NCI-H1048 (cell line): ENCODE measurements around the gene KLHL29.

ENCODE experiments used
- DNase-seq: peaks from one replicate; lab custom pipeline; 2025; lab: John Stamatoyannopoulos, UW

KLHL29 gene

DNA sequence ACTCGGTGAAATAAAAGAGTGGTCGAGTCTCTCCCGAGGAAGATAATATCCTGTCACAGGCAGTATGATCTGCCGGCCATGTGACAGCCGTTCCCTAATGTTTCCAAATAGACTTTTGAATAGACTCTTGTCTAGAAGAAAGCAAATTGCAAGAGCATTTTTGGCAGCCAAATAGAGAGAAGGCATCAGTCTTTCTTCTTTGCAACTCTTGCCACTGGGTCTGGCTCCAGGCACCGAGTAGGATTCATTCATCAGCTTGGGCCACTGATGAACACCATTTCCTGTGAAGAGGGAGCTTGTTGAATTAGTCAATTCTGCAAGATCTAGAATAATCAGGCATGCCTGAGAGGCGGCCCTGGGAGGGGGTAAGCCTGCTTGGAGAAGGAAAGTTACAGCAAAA is 165.6 kb downstream of the KLHL29 start:
- no peak for DNase-seq

DNA sequence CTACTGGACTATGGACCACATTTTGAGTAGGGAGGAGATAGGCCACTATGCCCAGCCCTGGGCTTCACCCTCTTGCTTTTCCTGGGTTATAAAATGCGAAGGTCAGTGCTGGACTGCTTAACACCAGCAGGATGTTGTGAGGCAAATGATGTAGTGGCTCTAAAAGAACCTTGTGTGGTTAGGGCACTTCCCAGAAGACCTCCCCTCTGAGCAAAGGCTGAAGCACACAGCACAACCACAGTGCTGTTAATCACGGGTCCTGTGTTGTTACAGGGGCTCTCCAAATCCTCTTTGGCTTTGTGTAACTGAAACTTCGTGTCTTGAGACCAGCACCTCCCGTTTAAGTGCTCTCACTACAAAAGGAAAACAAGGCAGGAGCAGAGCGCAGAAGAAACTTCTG is 166.9 kb downstream of the KLHL29 start:
- no peak for DNase-seq

DNA sequence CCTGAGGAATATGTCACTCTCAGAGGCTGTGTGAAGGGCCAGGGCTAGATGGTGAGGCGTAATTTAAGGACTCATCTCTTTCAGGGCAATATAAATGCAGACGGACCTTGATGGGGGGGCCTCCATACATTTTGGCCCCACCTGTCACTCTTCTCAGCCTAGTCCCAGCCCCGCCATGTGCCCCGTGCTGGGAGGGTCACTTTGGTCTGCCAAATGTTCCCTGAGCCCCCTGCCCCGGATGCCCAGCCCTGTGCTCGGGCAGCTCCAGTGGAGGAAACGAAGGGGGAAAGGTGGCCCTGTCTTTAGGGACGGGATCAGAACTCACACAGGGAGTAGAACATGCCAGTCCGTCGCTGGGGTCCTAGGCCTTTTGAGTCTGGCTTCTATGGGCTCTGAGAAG is 168.6 kb downstream of the KLHL29 start:
- DNase-seq, result no peak

DNA sequence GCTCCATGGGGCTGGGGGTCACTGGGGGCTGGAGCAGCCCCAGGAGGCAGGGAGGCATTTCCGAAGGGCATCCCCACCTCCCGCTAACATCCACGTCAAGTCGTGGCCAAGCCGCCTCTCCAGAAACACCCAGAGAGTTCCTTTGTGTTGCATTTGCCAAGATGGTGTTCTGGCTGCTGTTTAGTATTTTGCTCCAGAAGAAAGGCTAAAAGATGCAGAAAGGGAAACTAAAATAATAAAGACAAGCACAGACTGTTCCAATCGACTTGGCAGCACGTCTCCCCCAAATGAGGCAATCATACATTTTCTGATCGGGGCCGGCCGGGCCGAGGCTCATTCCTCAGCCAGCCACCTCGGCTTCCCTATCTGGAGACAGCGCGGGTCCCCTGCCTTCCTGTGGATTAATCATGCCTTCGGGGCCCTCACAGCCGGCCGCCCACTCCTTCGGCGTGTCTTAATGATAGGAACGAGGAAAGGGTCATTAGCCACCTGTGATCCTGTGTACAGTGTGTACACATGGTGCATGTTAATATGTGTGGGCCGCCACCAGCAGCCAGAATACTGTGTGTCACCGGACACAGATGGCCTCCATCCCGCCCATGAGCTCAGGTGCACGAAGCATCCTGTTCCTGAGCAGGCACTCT is 169.2 kb downstream of the KLHL29 start:
- DNase-seq, result no peak

DNA sequence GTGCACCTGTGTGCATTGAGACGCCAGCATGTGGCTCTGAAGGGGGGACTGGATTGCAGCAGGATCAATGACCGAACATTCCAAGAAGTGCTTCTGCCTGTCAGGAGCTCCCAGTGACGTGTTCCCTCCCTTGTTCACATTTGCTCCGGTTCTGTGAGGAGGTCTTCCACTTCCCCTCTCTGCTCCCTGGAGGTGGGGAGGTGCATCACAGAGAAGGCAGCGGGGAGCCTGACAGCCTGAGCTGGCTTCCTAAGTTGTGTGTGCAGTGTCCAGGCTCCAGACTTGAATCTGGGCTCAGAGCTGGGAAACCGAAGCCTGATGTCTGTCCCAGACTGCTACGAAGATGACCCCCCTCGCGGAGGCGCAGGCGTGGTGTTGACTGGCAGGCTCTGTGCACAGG is 171.0 kb downstream of the KLHL29 start:
- no peak for DNase-seq

DNA sequence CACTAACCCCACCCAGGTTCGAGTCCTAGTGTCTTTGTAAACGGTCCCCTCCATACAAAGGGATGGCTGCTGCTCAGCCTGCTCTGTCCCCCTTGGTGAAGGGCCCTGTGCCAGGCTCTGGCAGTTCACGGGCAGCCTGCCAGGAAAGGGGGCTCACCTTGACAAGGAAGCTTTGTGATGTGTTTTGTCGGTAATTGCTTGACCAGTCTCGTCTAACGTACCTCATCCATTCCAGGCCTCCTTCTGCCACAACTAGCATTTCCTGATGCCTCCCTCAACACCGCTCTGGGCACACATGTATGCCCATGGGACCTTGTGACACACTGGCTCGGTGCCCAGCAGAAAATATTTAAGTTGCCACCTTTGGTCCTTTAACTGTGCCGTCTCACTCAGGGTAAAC is 171.9 kb downstream of the KLHL29 start:
- no peak for DNase-seq

DNA sequence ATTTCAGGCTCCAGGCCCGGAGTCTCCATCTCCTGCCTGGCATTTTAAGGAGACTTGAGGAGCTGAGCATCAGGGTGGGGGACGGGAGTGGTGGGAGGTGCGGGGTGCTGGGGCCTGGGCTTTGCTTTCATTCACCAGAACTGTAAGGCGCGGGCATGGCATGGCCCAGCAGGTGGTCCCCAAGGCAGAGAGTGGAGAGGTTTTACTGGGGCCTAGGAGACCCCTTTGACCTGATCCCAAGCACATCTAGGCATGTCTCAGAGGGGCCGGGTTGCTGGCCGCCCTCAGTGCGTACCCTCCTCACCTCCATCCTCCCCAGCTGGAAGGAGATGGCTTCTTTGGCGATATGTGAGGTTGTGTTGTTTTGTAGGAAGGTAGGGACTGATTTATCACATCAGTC is 172.5 kb downstream of the KLHL29 start:
- no peak for DNase-seq

DNA sequence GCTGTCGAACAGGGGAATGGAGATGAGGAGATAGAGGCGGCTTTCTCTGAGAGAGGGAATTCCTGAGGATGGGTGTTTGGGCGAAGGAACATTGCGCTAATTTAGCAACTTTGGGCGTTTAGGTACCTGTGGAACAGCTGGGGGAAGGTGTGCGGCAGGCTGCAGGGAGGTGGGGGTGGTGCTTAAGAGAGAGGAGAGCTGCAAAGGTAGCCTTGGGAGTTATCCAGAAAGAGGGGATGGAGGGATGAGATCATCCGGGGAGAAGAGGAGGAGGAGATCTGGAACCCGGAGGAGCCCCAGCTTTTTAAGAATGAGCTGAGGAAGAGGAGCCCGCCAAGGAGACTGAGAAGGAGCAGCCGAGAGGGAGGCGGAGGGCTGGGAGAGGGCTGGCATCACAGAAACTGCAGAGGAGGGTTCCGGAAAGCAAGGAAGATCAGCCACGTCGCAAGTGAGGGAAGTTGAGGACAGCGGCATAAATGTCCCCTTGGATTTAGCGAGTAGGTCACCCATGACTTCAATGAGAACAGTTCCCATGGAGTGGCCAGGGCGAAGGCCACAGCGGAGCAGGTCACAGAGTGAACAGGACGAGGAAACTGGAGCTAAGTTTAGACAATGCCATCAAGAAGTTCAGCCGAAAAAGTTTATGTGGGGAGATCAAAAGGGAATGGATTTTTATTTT is 174.7 kb downstream of the KLHL29 start:
- DNase-seq, result no peak

DNA sequence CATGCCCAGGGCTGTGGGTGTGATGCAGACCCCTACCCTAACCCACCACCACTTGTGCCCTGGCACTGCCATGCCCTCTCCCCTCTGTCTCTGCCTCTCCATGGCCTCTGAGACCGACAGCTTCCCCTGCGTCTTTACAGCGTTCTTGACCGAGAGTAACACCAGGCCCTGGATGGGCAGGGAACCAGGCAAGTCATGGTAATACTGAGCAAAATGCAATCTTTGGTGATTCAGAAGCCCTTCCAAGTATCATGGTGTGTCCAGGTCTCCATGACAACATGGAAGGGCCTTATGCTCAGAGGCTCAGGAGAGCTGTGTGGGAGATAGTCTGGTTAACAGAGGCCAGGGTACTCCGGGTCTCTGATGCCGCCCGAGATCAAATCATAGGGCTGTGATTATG is 176.1 kb downstream of the KLHL29 start:
- DNase-seq, result no peak

DNA sequence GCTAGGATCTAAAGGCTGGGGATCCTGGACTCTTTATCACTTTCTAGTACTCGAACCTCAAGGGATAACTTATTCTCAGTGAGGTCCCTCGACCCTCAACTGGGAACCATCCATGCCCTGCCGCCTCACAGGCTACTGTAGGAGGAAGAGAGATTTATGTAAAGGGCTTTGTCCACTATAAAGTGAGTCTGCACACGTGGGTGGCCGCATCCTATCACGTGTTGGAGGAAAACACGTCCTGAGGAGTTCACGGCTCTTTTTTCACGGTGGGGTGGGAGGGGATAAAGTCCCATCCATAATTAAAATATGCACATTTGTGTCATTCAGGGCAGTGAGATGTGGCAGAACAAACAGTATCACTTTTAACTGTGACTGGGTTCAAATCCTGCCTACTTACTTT is 176.6 kb downstream of the KLHL29 start:
- no peak for DNase-seq

DNA sequence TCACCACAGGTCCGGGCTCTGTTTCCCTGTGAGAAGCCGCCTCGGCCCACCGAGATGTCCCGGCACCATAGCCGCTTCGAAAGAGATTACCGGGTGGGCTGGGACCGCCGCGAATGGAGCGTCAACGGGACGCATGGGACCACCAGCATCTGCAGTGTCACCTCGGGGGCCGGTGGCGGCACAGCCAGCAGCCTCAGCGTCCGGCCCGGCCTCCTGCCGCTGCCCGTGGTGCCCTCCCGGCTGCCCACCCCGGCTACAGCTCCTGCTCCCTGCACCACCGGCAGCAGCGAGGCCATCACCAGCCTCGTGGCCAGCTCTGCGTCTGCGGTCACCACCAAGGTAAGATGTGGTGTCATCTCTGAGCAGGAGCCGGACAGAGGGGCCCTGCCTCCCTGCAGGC is 177.2 kb downstream of the KLHL29 start:
- DNase-seq, result no peak

DNA sequence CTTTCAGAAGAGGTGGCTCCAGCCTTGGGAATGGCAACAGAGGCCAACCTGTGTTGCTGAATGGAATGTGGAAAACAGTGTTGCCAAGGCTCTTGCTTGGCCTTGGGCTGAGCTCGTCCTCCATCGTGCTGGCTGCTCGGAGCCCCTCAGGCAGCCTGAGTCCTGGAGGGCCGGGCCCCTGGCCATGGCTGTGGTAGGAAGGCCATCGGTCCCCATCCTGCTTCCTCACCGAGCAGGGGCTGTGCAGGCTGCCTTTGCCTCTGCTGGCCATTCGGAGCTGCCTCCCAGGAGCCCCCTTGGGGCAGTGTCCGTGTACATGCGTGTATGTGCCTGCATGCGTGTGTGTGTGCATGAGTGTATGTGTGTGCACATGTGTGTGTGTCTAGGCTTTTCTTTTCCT is 178.2 kb downstream of the KLHL29 start:
- DNase-seq, result no peak

DNA sequence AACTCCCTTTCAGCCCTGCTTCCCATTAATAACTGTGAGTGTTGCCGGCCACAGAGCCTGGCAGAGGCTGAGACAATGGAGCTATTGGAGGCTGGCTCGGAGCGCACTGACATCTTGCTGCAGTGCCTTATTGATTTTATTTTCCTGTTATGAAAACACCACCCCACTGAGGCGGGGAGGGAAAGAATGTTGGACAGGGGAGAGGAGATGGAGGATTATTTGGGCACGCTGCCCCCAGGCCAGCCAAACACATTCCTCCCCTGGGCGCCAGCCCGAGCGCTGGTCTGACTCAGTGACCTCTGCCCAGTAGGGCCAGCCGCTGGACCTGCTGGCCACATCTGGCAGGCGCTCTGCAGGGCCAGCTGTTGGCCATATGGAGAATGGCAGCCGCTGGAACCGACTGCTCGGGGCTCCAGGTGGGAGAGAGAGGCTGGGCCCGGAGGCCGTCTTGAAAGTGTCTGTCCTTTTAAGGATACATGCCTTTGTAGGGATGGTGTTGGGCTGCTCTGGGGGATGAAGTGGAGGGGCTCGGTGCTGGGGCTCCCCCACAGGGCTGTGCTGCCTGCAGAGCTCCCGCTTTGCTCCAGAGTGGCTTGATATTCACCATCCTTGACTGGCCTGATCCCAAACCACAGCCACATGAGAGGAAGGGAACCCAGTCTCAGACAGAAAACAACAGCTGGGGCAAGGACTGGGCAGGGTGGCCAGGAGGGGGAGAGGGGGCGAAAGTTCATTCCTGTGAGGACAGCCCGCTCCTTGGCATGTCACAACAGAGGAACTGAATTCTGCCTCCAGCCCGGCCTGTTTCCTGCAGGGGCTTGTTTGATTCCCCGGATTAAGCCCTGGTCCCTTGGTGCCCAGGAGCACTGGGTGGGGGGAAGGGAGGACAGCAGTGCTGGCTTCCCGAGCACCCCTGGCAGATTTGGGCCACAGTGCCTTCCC is 179.0 kb downstream of the KLHL29 start:
- DNase-seq, result no peak

DNA sequence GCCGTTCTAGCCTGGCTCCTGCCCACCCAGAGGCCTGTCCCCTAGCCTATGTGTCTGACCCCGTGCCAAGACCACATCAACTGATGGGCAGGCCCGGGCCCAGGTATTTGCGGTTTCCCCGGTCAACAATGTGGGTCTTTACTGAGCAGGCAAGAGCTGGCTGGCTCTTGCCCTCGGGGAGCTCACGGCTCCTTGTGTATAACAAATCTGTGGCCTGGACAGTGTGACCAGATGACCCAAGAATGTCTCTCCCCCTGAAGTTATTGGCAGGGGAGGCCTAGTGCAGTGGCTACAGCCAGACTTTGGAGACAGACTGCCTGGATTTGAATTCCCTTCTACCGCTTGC is 179.6 kb downstream of the KLHL29 start:
- no peak for DNase-seq

DNA sequence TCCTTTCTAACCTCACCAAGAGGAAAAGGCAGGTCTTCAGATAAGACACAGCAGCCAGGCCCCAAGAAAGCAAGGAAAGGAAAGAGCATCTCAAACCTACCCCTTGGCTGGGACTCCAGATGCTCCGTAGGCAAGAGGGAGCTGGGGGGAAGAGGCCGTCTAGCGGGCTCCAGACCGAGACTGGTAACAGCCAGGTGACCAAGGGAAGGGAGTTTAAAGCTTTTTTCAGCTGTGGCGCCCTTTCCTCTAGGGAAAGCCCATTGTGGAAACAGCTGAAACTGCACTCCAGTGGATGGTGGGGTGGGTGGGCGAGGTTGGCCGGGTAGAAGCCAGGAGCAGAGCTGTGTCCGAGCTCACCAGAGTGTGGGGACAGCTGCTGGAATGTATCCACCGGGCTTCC is 180.4 kb downstream of the KLHL29 start:
- DNase-seq, result no peak

DNA sequence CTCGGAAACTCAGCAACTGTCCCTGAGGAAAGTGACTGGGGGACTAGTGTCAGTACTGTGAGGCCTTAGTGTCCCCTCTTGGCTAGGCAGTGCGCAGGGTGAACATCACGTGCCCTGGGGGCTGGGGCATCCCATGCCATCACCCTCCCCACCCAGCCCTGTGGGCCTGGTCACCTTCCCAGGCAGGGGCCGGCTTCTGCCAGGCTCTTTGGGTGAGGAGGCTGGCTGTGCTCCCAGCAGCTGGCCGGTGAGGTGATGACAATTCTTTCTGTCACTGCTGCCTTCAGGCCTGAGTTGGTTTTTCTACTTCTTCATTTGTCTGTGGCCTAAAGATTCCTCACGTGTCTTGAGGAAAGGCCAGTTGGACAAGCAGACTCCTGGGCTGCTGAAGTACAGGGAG is 180.8 kb downstream of the KLHL29 start:
- no peak for DNase-seq

DNA sequence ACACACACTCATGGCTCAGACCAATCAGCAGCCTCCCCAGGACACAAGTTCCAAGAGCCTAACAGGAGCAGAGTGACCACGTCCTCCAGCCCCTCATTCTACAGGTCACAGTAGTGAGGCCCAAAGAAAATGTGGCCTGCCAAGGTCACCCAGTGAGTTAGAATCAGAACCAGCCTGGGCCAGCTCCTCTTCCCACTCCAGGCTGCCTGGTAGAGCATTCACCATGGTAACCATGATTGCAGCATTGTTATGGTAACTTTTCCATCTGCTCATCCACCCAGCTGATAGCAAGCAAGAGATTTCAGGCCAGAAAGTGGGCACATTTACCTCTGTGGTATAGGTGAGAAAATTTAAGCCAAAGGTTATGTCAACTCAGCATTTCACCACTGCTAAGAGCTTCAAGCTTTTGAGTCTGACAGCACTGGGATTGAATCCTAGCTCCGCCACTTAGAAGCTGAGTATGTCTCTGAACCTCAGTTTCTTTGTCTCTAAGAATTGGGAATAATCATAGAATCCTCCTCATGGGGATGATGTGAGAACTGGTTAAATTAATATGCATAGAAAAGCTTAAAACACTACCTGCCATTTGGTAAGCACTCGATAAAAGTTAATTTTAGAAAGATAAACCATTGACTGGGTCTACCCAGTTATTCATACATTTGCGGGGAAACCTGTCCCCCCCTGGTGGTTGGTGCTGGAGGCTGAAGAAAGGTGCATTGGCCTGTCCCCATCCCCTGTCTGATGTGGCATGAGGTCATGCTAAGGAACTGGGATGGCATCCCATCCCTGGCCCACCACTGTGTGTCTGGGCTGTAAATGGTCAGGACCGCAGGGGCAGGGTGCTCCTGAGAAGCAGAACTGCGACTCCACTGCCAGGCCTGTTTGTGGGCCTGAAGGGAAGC is 181.5 kb downstream of the KLHL29 start:
- DNase-seq, result no peak

DNA sequence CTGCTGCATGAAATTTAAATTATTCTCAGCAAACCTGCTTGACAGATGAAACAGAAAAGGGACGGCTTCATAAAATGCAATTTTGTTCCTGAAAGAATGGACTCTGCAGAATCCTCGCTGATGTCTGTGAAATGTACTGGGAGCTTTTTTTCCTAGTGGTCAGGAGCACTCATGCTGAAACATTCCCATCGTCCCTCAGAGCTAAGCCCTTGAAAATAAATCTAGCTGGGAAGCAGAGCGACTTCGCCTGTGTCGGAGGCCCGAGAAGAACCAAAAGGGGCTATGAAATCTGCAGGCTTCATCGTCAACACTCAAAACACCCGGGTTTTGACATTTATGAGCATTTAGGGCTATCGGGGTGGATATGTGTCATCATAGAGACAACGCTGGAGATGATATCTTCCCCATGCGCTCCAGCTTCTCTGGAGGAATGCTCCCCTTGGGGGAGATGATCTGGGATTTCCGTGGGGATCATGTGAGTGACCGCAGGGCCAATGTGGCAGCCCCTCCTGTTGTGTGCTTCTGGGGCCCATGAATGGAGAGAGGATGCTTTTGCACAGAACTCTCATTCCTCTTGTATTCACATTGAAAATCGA is 182.3 kb downstream of the KLHL29 start:
- no peak for DNase-seq

DNA sequence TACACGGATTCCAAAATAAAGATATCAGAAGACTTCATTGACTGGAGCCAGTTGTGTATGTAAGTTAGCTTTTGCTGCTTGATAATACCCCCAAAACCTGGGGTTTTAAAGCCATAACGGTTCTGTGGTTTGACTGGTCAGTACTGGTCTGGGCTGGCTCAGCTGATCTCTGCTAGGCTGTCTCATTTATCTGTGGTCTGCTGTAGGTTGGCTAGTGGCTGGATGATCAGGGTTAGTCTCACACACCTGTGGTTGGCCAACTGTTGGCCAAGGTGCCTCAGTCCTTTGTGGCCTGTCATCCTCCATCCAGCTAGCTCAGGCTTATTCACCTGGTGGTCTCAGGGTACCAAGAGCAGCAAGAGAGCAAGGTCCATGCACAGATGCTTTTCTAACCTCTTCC is 183.2 kb downstream of the KLHL29 start:
- no peak for DNase-seq

DNA sequence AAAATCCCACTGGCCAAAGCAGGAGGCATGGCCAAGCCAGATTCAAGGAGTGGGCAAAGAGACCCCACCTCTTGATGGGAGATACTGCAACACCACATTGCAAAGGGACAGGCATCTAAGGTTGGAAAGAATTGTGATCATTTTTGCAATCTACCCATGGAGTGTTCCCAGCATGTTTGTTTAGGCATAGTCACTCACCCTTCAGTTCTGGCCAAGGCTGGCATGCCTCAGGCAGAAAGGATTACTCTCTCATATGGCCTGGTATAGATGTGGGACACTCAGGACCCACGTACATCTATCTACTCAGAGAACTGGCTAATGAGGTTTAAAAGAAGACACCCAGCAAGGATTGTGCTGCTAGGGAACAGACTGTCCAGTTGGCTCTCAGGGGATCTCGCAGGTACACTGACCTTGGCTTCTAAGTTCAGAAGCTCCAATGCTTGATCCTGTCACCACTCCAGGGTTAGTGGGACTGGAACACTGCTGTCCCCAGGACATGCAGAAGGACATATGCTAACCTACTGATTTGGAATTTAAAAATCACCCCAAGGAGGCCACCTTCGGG is 183.7 kb downstream of the KLHL29 start:
- no peak for DNase-seq

DNA sequence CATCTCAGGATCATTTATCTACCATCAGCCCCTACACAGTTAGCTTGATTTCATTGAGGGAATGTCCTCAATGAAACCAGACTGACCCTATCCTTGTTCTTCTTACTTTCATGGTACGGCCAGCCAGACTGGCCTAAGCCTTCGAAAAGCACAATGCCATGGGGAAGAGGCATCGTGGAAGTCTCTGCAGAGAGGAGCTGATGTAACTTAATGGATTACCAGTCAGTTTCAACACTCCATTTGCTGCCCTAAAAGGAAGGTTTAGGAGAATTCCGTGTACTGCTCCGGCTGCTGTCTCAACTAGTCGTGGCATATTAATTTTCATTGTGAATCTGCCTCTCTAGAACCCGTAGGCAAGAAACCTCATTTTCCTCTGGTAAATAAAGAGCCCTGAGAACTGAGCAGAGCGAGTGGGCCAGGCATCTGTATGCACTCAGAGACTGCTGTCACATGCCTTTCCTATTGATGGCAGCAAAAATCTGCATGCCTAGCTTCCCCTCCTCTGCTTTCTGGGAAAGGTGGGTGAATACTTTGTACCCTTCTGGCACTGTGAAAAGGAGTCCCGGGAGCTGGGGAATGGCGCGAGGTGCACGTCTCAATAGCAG is 184.9 kb downstream of the KLHL29 start:
- no peak for DNase-seq
